Body of pancreas (tissue), 4 donors: ENCODE data around the gene LAMP1.

Source experiments
- POLR2A ChIP-seq, 3 donors: fragments of 450-650 bp; IDR thresholded peaks; one replicate each; pipeline ENCODE4 v1.6.1; 2016; ENCODE audit warnings: antibody characterized with exemption in 3 of 3, mild to moderate bottlenecking in 2 of 3
- TF ChIP-seq, protein P1 (sequence below), 7 experiments: fragments of 450-650 bp in 4 of 7; fragments of 200-600 bp in 3 of 7; sonication (generic) in 3 of 7; IDR thresholded peaks; one replicate each; pipeline ENCODE4 v1.5.1; 2016 to 2019; ENCODE audit warnings: antibody characterized with exemption in 7 of 7

DNA sequence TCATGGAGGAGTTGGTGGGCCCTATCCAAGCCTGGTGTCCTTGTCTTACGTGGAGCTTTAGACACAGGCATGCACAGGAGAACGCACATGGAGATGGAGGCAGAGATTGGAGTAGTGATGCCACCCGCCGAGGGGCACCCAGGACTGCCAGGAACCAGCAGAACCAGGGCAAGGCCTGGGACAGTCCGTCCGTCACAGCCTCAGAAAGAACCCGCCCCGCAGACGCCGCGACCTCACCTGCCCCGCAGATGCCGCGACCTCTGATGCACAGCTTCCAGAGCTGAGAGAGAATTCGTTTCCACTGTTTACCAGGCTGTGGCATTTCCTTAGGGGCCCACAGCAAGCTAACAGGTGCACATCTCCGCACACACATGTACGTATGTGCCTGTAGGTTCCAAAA is 51.6 kb downstream of the LAMP1 start:
- TF ChIP-seq, protein P1, sequence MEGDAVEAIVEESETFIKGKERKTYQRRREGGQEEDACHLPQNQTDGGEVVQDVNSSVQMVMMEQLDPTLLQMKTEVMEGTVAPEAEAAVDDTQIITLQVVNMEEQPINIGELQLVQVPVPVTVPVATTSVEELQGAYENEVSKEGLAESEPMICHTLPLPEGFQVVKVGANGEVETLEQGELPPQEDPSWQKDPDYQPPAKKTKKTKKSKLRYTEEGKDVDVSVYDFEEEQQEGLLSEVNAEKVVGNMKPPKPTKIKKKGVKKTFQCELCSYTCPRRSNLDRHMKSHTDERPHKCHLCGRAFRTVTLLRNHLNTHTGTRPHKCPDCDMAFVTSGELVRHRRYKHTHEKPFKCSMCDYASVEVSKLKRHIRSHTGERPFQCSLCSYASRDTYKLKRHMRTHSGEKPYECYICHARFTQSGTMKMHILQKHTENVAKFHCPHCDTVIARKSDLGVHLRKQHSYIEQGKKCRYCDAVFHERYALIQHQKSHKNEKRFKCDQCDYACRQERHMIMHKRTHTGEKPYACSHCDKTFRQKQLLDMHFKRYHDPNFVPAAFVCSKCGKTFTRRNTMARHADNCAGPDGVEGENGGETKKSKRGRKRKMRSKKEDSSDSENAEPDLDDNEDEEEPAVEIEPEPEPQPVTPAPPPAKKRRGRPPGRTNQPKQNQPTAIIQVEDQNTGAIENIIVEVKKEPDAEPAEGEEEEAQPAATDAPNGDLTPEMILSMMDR (IDR thresholded peaks at IDR 0.05), result no peak
- TF ChIP-seq POLR2A (IDR thresholded peaks at IDR 0.05), result no peak
